GM23338 (cell line): ENCODE results near the gene KCNT1. TPM values are rescaled to one million over a fixed set of nuclear protein-coding genes. Genes with fewer than 3 reads are reported as not detected.

Source experiments
- ATAC-seq: fragments of 200-7000 bp; cut with Tn5 transposase; 3 replicates; pipeline ENCODE4 v1.9.1; 2020
- DNase-seq: peaks from one replicate; pipeline ENCODE4 v3.0.0-alpha.2; 2015; ENCODE audit warnings: low spot score
- H2AFZ ChIP-seq: fragments of 200-600 bp; sonication (generic); 2 replicates; pipeline ENCODE4 v1.8.0; 2016; ENCODE audit warnings: antibody characterized with exemption, mild to moderate bottlenecking, moderate library complexity
- H3F3A ChIP-seq: fragments of 200-600 bp; sonication (generic); replicated peaks from 2 replicates; pipeline ENCODE4 v1.8.0; 2017; ENCODE audit warnings: antibody characterized with exemption, mixed run types, low read depth
- H3K27ac ChIP-seq: fragments of 200-600 bp; sonication (generic); 2 replicates; pipeline ENCODE4 v1.6.1; 2016; ENCODE audit warnings: low read depth
- H3K27me3 ChIP-seq: fragments of 200-600 bp; sonication (generic); 2 replicates; pipeline ENCODE4 v1.8.0; 2016; ENCODE audit warnings: mild to moderate bottlenecking, mixed run types, moderate library complexity; ENCODE audit not compliant: insufficient read depth
- H3K36me3 ChIP-seq: fragments of 200-600 bp; sonication (generic); 2 replicates; pipeline ENCODE4 v1.8.0; 2016; ENCODE audit warnings: mild to moderate bottlenecking; ENCODE audit not compliant: insufficient read depth
- H3K4me1 ChIP-seq: fragments of 200-600 bp; sonication (generic); 2 replicates; pipeline ENCODE4 v1.8.0; 2016; ENCODE audit warnings: mild to moderate bottlenecking, moderate library complexity; ENCODE audit not compliant: insufficient read depth
- H3K4me2 ChIP-seq: fragments of 200-600 bp; sonication (generic); 2 replicates; pipeline ENCODE4 v1.7.1; 2017; ENCODE audit warnings: mixed run types
- H3K4me3 ChIP-seq: fragments of 200-600 bp; sonication (generic); 2 replicates; pipeline ENCODE4 v1.6.1; 2016; ENCODE audit warnings: mixed run types
- H3K79me2 ChIP-seq: fragments of 200-600 bp; sonication (generic); replicated peaks from 2 replicates; pipeline ENCODE4 v1.8.0; 2017; ENCODE audit warnings: mild to moderate bottlenecking; ENCODE audit not compliant: insufficient read depth
- H3K9me2 ChIP-seq: fragments of 200-600 bp; sonication (generic); 2 replicates; pipeline ENCODE4 v1.8.0; 2017; ENCODE audit not compliant: insufficient read depth
- H4K20me1 ChIP-seq: fragments of 200-600 bp; sonication (generic); replicated peaks from 2 replicates; pipeline ENCODE4 v1.8.0; 2017; ENCODE audit warnings: mild to moderate bottlenecking; ENCODE audit not compliant: insufficient read depth
- H3K27ac Mint-ChIP-seq: 2 replicates; pipeline ENCODE4 v1.8.0; 2020; ENCODE audit warnings: inconsistent platforms, mild to moderate bottlenecking, moderate library complexity, mixed read lengths
- H3K27me3 Mint-ChIP-seq: 3 replicates; pipeline ENCODE4 v1.8.0; 2022; ENCODE audit warnings: low read depth, mild to moderate bottlenecking, moderate library complexity, mixed read lengths, inconsistent platforms; ENCODE audit not compliant: insufficient read depth, poor library complexity
- H3K36me3 Mint-ChIP-seq: 3 replicates; pipeline ENCODE4 v1.8.0; 2021; ENCODE audit warnings: low read depth, mild to moderate bottlenecking, inconsistent platforms, moderate library complexity, mixed read lengths
- H3K4me1 Mint-ChIP-seq: 3 replicates; pipeline ENCODE4 v1.8.0; 2020; ENCODE audit warnings: mild to moderate bottlenecking, inconsistent platforms, mixed read lengths
- H3K4me3 Mint-ChIP-seq: 3 replicates; pipeline ENCODE4 v1.8.0; 2021; ENCODE audit warnings: moderate library complexity, mild to moderate bottlenecking, inconsistent platforms, mixed read lengths
- H3K9me3 Mint-ChIP-seq: 3 replicates; pipeline ENCODE4 v1.8.0; 2020; ENCODE audit warnings: moderate library complexity, mild to moderate bottlenecking, inconsistent platforms, mixed read lengths
- CREB1 ChIP-seq: fragments of 250-450 bp; sonication (Bioruptor Pico); IDR thresholded peaks from 2 replicates; pipeline ENCODE4 v1.5.0; 2020; ENCODE audit warnings: low read depth, mild to moderate bottlenecking, moderate library complexity
- EZH2 ChIP-seq: fragments of 200-600 bp; sonication (generic); IDR thresholded peaks from one replicate; pipeline ENCODE4 v1.8.0; 2017; ENCODE audit warnings: antibody characterized with exemption, mild to moderate bottlenecking, low read depth; ENCODE audit not compliant: unreplicated experiment
- EZH2phosphoT487 ChIP-seq: fragments of 200-600 bp; sonication (generic); IDR thresholded peaks from one replicate; pipeline ENCODE4 v1.8.1; 2018; ENCODE audit warnings: antibody characterized with exemption; ENCODE audit not compliant: unreplicated experiment
- JUNB ChIP-seq: IDR thresholded peaks from one replicate; pipeline ENCODE4 v1.6.1; 2016; ENCODE audit warnings: antibody characterized with exemption; ENCODE audit not compliant: unreplicated experiment
- NANOG ChIP-seq: IDR thresholded peaks from 2 replicates; pipeline ENCODE4 v1.6.1; 2016; ENCODE audit warnings: antibody characterized with exemption, borderline replicate concordance
- POLR2AphosphoS5 ChIP-seq: IDR thresholded peaks from 2 replicates; pipeline ENCODE4 v1.6.1; 2016; ENCODE audit warnings: antibody characterized with exemption, low read depth
- STAT1 ChIP-seq: IDR thresholded peaks from one replicate; pipeline ENCODE4 v1.6.1; 2016; ENCODE audit warnings: antibody characterized with exemption; ENCODE audit not compliant: unreplicated experiment
- ZNF114 ChIP-seq: fragments of 250-450 bp; sonication (Bioruptor Pico); IDR thresholded peaks from 2 replicates; pipeline ENCODE4 v1.5.0; 2020; ENCODE audit warnings: mild to moderate bottlenecking, moderate library complexity
- ZNF331 ChIP-seq: fragments of 250-450 bp; sonication (Bioruptor Pico); IDR thresholded peaks from 2 replicates; pipeline ENCODE4 v1.5.0; 2020; ENCODE audit warnings: low read depth, mild to moderate bottlenecking, moderate library complexity
- polyA plus RNA-seq: library from polyadenylated mRNA; unstranded; fragments of >200 nt; fragmentation: Nextera tagmentation; extraction: Ambion mirVana; gene quantifications from 2 replicates; pipeline ENCODE4 v1.2.1, GENCODE V29; 2016
- total RNA-seq: library from RNA; depleted of rRNA; stranded (reverse); fragments of >200 nt; shearing (Covaris generic); gene quantifications from 2 replicates; pipeline ENCODE4 v1.2.3, GENCODE V29; 2014
- TF ChIP-seq, protein P1 (sequence below), 2 experiments: fragments of 200-600 bp in 1 of 2; sonication (generic) in 1 of 2; conservative IDR thresholded peaks; 2 replicates each; pipeline versions ENCODE4 v1.5.1 to v1.6.1; 2016 to 2017; ENCODE audit warnings: antibody characterized with exemption in 2 of 2, low read depth in 2 of 2, mild to moderate bottlenecking in 2 of 2, moderate library complexity in 1 of 2
- TF ChIP-seq, protein P2 (sequence below): IDR thresholded peaks from 2 replicates; pipeline ENCODE4 v1.6.1; 2016; ENCODE audit warnings: antibody characterized with exemption
- TF ChIP-seq, protein P3 (sequence below): IDR thresholded peaks from one replicate; pipeline ENCODE4 v1.6.1; 2018; ENCODE audit warnings: antibody characterized with exemption; ENCODE audit not compliant: unreplicated experiment
- TF ChIP-seq, protein P4 (sequence below): fragments of 250-450 bp; sonication (Bioruptor Pico); IDR thresholded peaks from 2 replicates; pipeline ENCODE4 v1.5.0; 2020; ENCODE audit warnings: mild to moderate bottlenecking, moderate library complexity

The KCNT1 gene
- total and polyA plus RNA-seq, 2 experiments from 2014 or later: 0.05 to 0.28 TPM

DNA sequence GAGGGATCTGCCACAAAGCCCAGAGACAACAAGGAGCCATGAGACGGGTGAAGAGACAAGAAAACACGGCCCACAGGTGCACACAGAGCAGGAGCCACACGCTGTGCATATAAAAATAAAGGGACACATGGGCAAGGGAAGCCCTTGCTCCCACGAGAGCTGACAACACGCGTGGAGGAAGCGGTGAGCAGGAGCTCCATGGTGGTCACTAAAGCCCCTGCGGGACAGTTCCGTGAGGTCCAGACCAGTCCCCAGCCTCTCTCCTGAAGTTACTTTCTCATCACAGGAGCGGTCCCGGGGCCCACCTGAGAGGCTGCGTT, 114.6 kb downstream of the KCNT1 start:
- Mint-ChIP-seq H3K36me3 (peaks cover 89% of the 10 kb centered on the region), H3K4me1 (peaks cover 3% of the 10 kb centered on the region; the same call in 1 of the 3 replicates), H3K4me3 (no peak overlapping the region), H3K27me3 (peaks cover 8% of the 10 kb centered on the region), H3K27ac (peak overlapping the region; percentile 92; the same call in 1 of the 2 replicates), H3K9me3 (no peaks in the 10 kb centered on the region)
- Histone ChIP-seq H3K36me3 (peaks cover 10% of the 10 kb centered on the region; the same call in 1 of the 2 replicates), H3K27ac (no peak overlapping the region), H4K20me1 (peaks cover 8% of the 10 kb centered on the region), H3K4me1 (no peaks in the 10 kb centered on the region), H2AFZ (no peak overlapping the region), H3K4me2 (no peak overlapping the region), H3K27me3 (no peaks in the 10 kb centered on the region), H3K4me3 (no peak overlapping the region), H3F3A (no peaks in the 10 kb centered on the region), H3K79me2 (no peaks in the 10 kb centered on the region), H3K9me2 (no peaks in the 10 kb centered on the region)
- DNase-seq (no peak), ATAC-seq (no peak)
- TF ChIP-seq, protein P1, sequence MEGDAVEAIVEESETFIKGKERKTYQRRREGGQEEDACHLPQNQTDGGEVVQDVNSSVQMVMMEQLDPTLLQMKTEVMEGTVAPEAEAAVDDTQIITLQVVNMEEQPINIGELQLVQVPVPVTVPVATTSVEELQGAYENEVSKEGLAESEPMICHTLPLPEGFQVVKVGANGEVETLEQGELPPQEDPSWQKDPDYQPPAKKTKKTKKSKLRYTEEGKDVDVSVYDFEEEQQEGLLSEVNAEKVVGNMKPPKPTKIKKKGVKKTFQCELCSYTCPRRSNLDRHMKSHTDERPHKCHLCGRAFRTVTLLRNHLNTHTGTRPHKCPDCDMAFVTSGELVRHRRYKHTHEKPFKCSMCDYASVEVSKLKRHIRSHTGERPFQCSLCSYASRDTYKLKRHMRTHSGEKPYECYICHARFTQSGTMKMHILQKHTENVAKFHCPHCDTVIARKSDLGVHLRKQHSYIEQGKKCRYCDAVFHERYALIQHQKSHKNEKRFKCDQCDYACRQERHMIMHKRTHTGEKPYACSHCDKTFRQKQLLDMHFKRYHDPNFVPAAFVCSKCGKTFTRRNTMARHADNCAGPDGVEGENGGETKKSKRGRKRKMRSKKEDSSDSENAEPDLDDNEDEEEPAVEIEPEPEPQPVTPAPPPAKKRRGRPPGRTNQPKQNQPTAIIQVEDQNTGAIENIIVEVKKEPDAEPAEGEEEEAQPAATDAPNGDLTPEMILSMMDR (conservative IDR thresholded peaks at IDR 0.05; ENCODE audit: low read depth in 2 of 2): no peak
- TF ChIP-seq, protein P2, sequence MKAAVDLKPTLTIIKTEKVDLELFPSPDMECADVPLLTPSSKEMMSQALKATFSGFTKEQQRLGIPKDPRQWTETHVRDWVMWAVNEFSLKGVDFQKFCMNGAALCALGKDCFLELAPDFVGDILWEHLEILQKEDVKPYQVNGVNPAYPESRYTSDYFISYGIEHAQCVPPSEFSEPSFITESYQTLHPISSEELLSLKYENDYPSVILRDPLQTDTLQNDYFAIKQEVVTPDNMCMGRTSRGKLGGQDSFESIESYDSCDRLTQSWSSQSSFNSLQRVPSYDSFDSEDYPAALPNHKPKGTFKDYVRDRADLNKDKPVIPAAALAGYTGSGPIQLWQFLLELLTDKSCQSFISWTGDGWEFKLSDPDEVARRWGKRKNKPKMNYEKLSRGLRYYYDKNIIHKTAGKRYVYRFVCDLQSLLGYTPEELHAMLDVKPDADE: no peak
- TF ChIP-seq POLR2AphosphoS5 (no peak), CREB1 (CRISPR knock-in tag) (no peak), EZH2 (no peak), ZNF114 (CRISPR knock-in tag) (no peak), ZNF331 (CRISPR knock-in tag) (no peak), JUNB (no peak), STAT1 (no peak), NANOG (no peak), EZH2phosphoT487 (no peak)
- TF ChIP-seq, protein P3, sequence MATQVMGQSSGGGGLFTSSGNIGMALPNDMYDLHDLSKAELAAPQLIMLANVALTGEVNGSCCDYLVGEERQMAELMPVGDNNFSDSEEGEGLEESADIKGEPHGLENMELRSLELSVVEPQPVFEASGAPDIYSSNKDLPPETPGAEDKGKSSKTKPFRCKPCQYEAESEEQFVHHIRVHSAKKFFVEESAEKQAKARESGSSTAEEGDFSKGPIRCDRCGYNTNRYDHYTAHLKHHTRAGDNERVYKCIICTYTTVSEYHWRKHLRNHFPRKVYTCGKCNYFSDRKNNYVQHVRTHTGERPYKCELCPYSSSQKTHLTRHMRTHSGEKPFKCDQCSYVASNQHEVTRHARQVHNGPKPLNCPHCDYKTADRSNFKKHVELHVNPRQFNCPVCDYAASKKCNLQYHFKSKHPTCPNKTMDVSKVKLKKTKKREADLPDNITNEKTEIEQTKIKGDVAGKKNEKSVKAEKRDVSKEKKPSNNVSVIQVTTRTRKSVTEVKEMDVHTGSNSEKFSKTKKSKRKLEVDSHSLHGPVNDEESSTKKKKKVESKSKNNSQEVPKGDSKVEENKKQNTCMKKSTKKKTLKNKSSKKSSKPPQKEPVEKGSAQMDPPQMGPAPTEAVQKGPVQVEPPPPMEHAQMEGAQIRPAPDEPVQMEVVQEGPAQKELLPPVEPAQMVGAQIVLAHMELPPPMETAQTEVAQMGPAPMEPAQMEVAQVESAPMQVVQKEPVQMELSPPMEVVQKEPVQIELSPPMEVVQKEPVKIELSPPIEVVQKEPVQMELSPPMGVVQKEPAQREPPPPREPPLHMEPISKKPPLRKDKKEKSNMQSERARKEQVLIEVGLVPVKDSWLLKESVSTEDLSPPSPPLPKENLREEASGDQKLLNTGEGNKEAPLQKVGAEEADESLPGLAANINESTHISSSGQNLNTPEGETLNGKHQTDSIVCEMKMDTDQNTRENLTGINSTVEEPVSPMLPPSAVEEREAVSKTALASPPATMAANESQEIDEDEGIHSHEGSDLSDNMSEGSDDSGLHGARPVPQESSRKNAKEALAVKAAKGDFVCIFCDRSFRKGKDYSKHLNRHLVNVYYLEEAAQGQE: no peak
- TF ChIP-seq, protein P4, sequence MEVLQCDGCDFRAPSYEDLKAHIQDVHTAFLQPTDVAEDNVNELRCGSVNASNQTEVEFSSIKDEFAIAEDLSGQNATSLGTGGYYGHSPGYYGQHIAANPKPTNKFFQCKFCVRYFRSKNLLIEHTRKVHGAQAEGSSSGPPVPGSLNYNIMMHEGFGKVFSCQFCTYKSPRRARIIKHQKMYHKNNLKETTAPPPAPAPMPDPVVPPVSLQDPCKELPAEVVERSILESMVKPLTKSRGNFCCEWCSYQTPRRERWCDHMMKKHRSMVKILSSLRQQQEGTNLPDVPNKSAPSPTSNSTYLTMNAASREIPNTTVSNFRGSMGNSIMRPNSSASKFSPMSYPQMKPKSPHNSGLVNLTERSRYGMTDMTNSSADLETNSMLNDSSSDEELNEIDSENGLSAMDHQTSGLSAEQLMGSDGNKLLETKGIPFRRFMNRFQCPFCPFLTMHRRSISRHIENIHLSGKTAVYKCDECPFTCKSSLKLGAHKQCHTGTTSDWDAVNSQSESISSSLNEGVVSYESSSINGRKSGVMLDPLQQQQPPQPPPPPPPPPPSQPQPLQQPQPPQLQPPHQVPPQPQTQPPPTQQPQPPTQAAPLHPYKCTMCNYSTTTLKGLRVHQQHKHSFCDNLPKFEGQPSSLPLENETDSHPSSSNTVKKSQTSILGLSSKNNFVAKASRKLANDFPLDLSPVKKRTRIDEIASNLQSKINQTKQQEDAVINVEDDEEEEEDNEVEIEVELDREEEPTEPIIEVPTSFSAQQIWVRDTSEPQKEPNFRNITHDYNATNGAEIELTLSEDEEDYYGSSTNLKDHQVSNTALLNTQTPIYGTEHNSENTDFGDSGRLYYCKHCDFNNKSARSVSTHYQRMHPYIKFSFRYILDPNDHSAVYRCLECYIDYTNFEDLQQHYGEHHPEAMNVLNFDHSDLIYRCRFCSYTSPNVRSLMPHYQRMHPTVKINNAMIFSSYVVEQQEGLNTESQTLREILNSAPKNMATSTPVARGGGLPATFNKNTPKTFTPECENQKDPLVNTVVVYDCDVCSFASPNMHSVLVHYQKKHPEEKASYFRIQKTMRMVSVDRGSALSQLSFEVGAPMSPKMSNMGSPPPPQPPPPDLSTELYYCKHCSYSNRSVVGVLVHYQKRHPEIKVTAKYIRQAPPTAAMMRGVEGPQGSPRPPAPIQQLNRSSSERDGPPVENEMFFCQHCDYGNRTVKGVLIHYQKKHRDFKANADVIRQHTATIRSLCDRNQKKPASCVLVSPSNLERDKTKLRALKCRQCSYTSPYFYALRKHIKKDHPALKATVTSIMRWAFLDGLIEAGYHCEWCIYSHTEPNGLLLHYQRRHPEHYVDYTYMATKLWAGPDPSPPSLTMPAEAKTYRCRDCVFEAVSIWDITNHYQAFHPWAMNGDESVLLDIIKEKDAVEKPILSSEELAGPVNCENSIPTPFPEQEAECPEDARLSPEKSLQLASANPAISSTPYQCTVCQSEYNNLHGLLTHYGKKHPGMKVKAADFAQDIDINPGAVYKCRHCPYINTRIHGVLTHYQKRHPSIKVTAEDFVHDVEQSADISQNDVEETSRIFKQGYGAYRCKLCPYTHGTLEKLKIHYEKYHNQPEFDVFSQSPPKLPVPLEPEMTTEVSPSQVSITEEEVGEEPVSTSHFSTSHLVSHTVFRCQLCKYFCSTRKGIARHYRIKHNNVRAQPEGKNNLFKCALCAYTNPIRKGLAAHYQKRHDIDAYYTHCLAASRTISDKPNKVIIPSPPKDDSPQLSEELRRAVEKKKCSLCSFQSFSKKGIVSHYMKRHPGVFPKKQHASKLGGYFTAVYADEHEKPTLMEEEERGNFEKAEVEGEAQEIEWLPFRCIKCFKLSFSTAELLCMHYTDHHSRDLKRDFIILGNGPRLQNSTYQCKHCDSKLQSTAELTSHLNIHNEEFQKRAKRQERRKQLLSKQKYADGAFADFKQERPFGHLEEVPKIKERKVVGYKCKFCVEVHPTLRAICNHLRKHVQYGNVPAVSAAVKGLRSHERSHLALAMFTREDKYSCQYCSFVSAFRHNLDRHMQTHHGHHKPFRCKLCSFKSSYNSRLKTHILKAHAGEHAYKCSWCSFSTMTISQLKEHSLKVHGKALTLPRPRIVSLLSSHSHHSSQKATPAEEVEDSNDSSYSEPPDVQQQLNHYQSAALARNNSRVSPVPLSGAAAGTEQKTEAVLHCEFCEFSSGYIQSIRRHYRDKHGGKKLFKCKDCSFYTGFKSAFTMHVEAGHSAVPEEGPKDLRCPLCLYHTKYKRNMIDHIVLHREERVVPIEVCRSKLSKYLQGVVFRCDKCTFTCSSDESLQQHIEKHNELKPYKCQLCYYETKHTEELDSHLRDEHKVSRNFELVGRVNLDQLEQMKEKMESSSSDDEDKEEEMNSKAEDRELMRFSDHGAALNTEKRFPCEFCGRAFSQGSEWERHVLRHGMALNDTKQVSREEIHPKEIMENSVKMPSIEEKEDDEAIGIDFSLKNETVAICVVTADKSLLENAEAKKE (CRISPR knock-in tag): no peak
